HEK293T (cell line): Measurements from ENCODE around the gene BCL7A.

Source experiments
- BHLHE40 ChIP-seq: fragments of 450-650 bp; IDR thresholded peaks from 2 replicates; pipeline ENCODE4 v1.6.1; 2016; ENCODE audit warnings: mild to moderate bottlenecking, moderate library complexity, borderline replicate concordance
- CTBP1 ChIP-seq: fragments of 450-650 bp; IDR thresholded peaks from 2 replicates; pipeline ENCODE4 v1.6.1; 2016; ENCODE audit warnings: borderline replicate concordance
- ELF4 ChIP-seq: fragments of 450-650 bp; IDR thresholded peaks from 2 replicates; pipeline ENCODE4 v1.6.1; 2017; ENCODE audit warnings: antibody characterized with exemption
- FOXA1 ChIP-seq: fragments of 450-650 bp; IDR thresholded peaks from 2 replicates; pipeline ENCODE4 v1.6.1; 2016; ENCODE audit warnings: mild to moderate bottlenecking
- FOXK2 ChIP-seq: fragments of 450-650 bp; IDR thresholded peaks from 2 replicates; pipeline ENCODE4 v1.6.1; 2016; ENCODE audit warnings: mild to moderate bottlenecking
- FOXM1 ChIP-seq: fragments of 450-650 bp; IDR thresholded peaks from 2 replicates; pipeline ENCODE4 v1.6.1; 2017; ENCODE audit warnings: mild to moderate bottlenecking, borderline replicate concordance
- HDGF ChIP-seq: fragments of 450-650 bp; IDR thresholded peaks from 2 replicates; pipeline ENCODE4 v1.6.1; 2017; ENCODE audit warnings: antibody characterized with exemption, borderline replicate concordance
- L3MBTL2 ChIP-seq: fragments of 450-650 bp; conservative IDR thresholded peaks from 2 replicates; pipeline ENCODE4 v1.6.1; 2016; ENCODE audit warnings: mild to moderate bottlenecking
- PKNOX1 ChIP-seq: fragments of 450-650 bp; IDR thresholded peaks from 2 replicates; pipeline ENCODE4 v1.6.1; 2016
- SP1 ChIP-seq: fragments of 450-650 bp; IDR thresholded peaks from 2 replicates; pipeline ENCODE4 v1.6.1; 2017
- SUZ12 ChIP-seq: fragments of 450-650 bp; IDR thresholded peaks from 2 replicates; pipeline ENCODE4 v1.6.1; 2016; ENCODE audit warnings: mild to moderate bottlenecking
- TARDBP ChIP-seq: fragments of 450-650 bp; IDR thresholded peaks from 2 replicates; pipeline ENCODE4 v1.6.1; 2016
- ZNF384 ChIP-seq: fragments of 450-650 bp; IDR thresholded peaks from 2 replicates; pipeline ENCODE4 v1.6.1; 2016

- TF ChIP-seq FOXM1 (no peak), SUZ12 (no peak), BHLHE40 (no peak), FOXK2 (no peak), ELF4 (no peak), FOXA1 (no peak), L3MBTL2 (peak; percentile 19; the same call in 1 of the 2 replicates), SP1 (no peak), ZNF384 (no peak), TARDBP (no peak), PKNOX1 (peak; percentile 77), HDGF (no peak), CTBP1 (no peak)
Measured at GRCh38 chr12:122072031-122072970, 50.6 kb downstream of the BCL7A start.
